Brain microvascular endothelial cell (primary cell): Measurements from ENCODE around the gene POC1B.

Experiments used
- DNase-seq: peaks from one replicate; pipeline ENCODE4 v3.0.0-alpha.2; 2020
- H3K27ac ChIP-seq: fragments of 250-450 bp; sonication (Bioruptor Pico); 2 replicates; pipeline ENCODE4 v1.5.1; 2020; ENCODE audit warnings: mild to moderate bottlenecking, moderate library complexity
- H3K27me3 ChIP-seq: fragments of 250-450 bp; sonication (Bioruptor Pico); replicated peaks from 2 replicates; pipeline ENCODE4 v1.5.1; 2020; ENCODE audit warnings: mild to moderate bottlenecking
- H3K36me3 ChIP-seq: fragments of 250-450 bp; sonication (Bioruptor Pico); replicated peaks from 2 replicates; pipeline ENCODE4 v1.5.1; 2020; ENCODE audit warnings: mild to moderate bottlenecking
- H3K4me3 ChIP-seq: 2 replicates; pipeline ENCODE4 v1.5.1; 2011; ENCODE audit warnings: low read depth, mild to moderate bottlenecking, control low read depth, low read length, moderate library complexity
- in situ Hi-C: cut with HindIII; loops from 2 replicates; pipeline ENCODE4 v1.10.0; 2017; ENCODE audit warnings: low sequenced_read_pairs, low pct_ligation_motif_present
- TF ChIP-seq, protein P1 (sequence below): IDR thresholded peaks from 2 replicates; pipeline ENCODE4 v1.5.1; 2011; ENCODE audit warnings: low read depth, mild to moderate bottlenecking, moderate library complexity, low read length, control low read depth, inconsistent platforms; ENCODE audit errors: missing control alignments

The POC1B gene

DNA sequence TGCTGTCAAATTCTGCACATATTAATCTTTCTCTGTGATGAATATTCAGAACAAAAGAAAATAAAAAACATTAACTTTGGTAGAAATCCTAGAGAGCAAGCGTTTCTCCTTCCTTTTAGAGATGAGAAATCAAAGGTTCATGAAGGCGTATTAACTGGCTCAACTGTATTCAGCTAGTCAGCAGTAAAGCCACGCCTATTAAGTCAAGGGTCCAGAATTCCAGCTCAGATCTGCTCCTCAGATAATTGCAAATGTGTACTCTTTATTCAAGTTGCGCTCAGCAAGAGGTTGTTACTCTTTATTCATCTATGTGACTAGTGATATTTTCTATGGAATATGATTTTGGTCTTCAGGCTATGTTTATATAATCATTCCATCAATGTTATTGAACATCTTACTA is 13.1 kb upstream of the POC1B start:
- Histone ChIP-seq H3K27me3 (no peaks in the 10 kb centered on the region), H3K36me3 (no peaks in the 10 kb centered on the region), H3K4me3 (no peak overlapping the region), H3K27ac (no peak overlapping the region)
- in situ Hi-C loops: no loop called here
- no peak for DNase-seq
- TF ChIP-seq, protein P1, sequence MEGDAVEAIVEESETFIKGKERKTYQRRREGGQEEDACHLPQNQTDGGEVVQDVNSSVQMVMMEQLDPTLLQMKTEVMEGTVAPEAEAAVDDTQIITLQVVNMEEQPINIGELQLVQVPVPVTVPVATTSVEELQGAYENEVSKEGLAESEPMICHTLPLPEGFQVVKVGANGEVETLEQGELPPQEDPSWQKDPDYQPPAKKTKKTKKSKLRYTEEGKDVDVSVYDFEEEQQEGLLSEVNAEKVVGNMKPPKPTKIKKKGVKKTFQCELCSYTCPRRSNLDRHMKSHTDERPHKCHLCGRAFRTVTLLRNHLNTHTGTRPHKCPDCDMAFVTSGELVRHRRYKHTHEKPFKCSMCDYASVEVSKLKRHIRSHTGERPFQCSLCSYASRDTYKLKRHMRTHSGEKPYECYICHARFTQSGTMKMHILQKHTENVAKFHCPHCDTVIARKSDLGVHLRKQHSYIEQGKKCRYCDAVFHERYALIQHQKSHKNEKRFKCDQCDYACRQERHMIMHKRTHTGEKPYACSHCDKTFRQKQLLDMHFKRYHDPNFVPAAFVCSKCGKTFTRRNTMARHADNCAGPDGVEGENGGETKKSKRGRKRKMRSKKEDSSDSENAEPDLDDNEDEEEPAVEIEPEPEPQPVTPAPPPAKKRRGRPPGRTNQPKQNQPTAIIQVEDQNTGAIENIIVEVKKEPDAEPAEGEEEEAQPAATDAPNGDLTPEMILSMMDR: no peak

DNA sequence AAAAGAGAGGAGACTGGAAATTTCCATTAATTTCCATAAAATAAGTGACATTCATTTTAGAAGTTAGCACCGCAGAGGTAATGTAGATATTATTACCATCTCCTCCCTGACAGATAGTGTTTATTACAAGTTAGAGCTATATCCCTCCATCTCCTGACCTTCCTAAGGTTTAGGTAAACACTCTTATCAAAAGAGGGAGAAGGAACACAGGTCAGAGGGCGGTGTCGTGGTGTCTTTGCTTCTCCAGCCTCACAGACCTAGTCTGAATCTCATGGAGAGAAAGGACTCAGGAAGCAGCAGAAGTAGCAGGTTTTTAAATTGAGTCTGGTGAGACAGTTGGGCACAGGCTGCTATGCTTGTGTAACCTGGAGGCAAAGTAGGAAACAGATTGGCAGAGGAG is 11.5 kb upstream of the POC1B start:
- Histone ChIP-seq H3K27me3 (no peaks in the 10 kb centered on the region), H3K36me3 (no peaks in the 10 kb centered on the region), H3K27ac (no peak overlapping the region), H3K4me3 (no peak overlapping the region)
- TF ChIP-seq, protein P1: no peak
- no peak for DNase-seq
- in situ Hi-C loops: no loop called here

DNA sequence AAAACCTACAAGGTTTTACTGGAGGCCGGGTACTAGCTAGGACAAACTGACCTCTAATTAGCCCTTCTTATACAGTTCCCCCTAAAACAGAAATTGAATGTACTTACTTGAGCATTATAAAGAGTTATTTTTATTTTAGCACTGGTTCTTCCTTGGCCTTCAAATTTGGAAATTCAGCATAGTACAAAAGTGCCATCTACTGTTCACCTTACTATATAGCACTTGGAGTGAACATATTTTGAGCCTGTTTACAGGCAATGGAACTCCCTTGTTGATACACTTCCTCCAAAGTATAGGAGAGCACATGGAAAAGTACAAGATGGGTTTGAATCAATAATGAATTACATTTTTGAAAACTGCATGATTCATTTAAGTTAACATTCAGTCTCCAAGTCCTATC is 3.9 kb upstream of the POC1B start:
- in situ Hi-C loops: no loop called here
- Histone ChIP-seq H3K36me3 (no peaks in the 10 kb centered on the region), H3K4me3 (no peak overlapping the region), H3K27ac (no peak overlapping the region), H3K27me3 (no peaks in the 10 kb centered on the region)
- peak; percentile 18 for DNase-seq
- TF ChIP-seq, protein P1: peak; percentile 53

DNA sequence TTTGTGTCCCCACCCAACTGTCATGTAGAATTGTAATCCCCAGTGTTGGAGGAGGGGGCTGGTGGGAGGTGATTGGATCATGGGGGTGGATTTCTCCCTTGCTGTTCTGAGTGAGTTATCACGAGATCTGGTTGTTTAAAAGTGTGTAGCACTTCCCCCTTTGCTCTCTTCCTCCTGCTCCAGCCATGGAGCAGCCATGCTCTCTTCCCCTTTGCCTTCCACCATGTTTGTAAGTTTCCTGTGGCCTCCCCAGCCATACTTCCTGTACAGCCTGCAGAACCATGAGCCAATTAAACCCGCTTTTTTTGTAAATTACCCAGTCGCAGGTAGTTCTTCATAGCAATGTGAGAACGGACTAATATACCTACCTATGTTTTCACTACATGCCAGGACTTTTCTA is 2.6 kb upstream of the POC1B start:
- Histone ChIP-seq H3K27me3 (no peaks in the 10 kb centered on the region), H3K4me3 (no peak overlapping the region), H3K27ac (no peak overlapping the region), H3K36me3 (no peaks in the 10 kb centered on the region)
- no peak for DNase-seq
- in situ Hi-C loops: no loop called here
- TF ChIP-seq, protein P1: no peak

DNA sequence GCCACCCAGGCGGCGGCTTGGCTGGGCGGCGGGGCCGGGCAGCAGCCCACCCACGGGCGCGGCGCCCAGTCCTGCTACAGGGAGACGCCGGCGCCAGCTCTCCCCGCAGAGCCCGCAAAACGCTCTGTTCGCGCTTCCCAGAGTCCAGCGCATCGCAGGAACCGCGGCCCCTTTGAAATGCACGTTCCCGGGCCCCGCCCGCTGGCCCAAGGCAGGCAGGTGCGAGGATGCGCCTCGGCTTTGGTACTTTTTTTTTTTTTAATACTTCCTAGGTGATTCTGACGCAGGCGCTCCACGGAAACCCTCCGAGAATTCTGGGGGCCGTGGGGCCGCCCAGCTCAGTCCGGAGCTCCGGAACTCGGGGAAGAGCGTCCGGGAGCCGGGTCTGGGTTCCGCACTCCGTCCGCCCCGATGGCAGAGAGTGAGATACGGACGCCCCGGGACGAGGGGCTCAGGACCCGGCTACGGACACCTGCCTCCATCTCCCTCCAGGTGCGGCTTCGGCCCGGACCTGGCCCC is 483 bp downstream of the POC1B start:
- in situ Hi-C loops: no loop called here
- TF ChIP-seq, protein P1: no peak
- H3K27ac ChIP-seq: peak overlapping the region; percentile 68
- DNase-seq: no peak
- no peaks in the 10 kb centered on the region for H3K27me3 ChIP-seq
- H3K36me3 ChIP-seq: no peaks in the 10 kb centered on the region
- H3K4me3 ChIP-seq: peak overlapping the region; percentile 93
